ENCODE measurements around the gene MEOX1. TPM values are rescaled to one million over a fixed set of nuclear protein-coding genes. Genes with fewer than 3 reads are reported as not detected.
A peak's percentile ranks its signal among the peaks of the same experiment; 100 is the strongest.

The MEOX1 gene
- total and polyA plus RNA-seq, 2 of the 8 experiments (the other 6 are each of a cell fraction or from before 2014, with no cell fraction given) = not detected

GRCh38 chr17:43645450-43645764 lies 16.3 kb downstream of the MEOX1 start:
- Histone ChIP-seq H3K27me3 (replicated peaks in 1 of 4; ENCODE audit: control insufficient read depth in 3 of 4, extremely low read depth in 1 of 4, insufficient read depth in 3 of 4, low read length in 3 of 4) (peaks cover 0 to 20% (median 6%) of the 10 kb centered on the region in 4 experiments; a peak in 4 of 7 replicates), H3K79me2 (ENCODE audit: control insufficient read depth in 1 of 2, insufficient read depth in 2 of 2, low read length in 2 of 2) (no peaks in the 10 kb centered on the region), H3K4me1 (replicated peaks in 1 of 4; ENCODE audit: control insufficient read depth in 3 of 4, insufficient read depth in 4 of 4, low read length in 3 of 4) (peaks cover 0 to 8% (median 2%) of the 10 kb centered on the region in 4 experiments; a peak in 3 of 7 replicates), H3K23ac (ENCODE audit: insufficient read length) (no peak overlapping the region), H4K91ac (replicated peaks; ENCODE audit: insufficient read length, low read length) (no peak overlapping the region), H3K9me3 (ENCODE audit: insufficient read depth in 2 of 2, low read depth in 1 of 2, low read length in 1 of 2) (no peaks in the 10 kb centered on the region), H3K23me2 (ENCODE audit: low read depth, low read length) (peaks cover 3% of the 10 kb centered on the region; the same call in 1 of the 2 replicates), H3K4me2 (ENCODE audit: insufficient read depth in 1 of 2, low read depth in 2 of 2, low read length in 2 of 2) (peak overlapping the region; percentile 49 to 72), H3K4me3 (ENCODE audit: extremely low read depth in 1 of 4, insufficient read depth in 2 of 4, low read depth in 3 of 4, low read length in 4 of 4) (peak overlapping the region in 3 of 4 experiments; percentile 26 to 71 (median 45); a peak in 3 of 8 replicates), H2BK5ac (ENCODE audit: low read depth, low read length) (no peak overlapping the region), H4K5ac (ENCODE audit: insufficient read length, low read depth, low read length) (no peak overlapping the region), H2BK12ac (ENCODE audit: low read depth, low read length) (peak overlapping the region; percentile 27; the same call in 1 of the 2 replicates), H3K36me3 (ENCODE audit: control insufficient read depth in 2 of 4, insufficient read depth in 4 of 4, low read length in 3 of 4) (no peaks in the 10 kb centered on the region), H2BK120ac (replicated peaks; ENCODE audit: low read depth, low read length) (no peak overlapping the region), H3K14ac (ENCODE audit: insufficient read length) (no peak overlapping the region), H2BK15ac (ENCODE audit: low read length) (no peak overlapping the region), H3K27ac (ENCODE audit: low read depth, low read length) (no peak overlapping the region), H3K18ac (ENCODE audit: extremely low read depth, low read length) (no peak overlapping the region), H3K9ac (replicated peaks in 1 of 4; ENCODE audit: extremely low read depth in 1 of 4, low read depth in 3 of 4, low read length in 3 of 4) (no peak overlapping the region), H3K4ac (replicated peaks; ENCODE audit: insufficient read length, low read depth, low read length) (no peak overlapping the region), H4K20me1 (replicated peaks in 1 of 2; ENCODE audit: control insufficient read depth in 1 of 2, insufficient read depth in 2 of 2, low read length in 2 of 2) (no peaks in the 10 kb centered on the region), H4K8ac (ENCODE audit: extremely low read depth, insufficient read depth, low read length) (no peak overlapping the region), H2BK20ac (ENCODE audit: low read length) (no peak overlapping the region), H3K56ac (replicated peaks; ENCODE audit: insufficient read length, low read depth, low read length) (no peak overlapping the region), H2AFZ (ENCODE audit: low read length) (0 out of 2 replicates have a peak overlapping the region, but pooled peaks have one; percentile 79), H3K79me1 (ENCODE audit: low read depth, low read length) (no peaks in the 10 kb centered on the region), H2AK5ac (ENCODE audit: low read depth, low read length) (no peak overlapping the region)
- POLR2A ChIA-PET (ENCODE audit: partially characterized antibody) = interaction anchor here (1.1 to 1.5 kb wide), 2 partner anchors 69 to 101 kb away, joined by 3 read pairs; no protein-coding TSS in a partner anchor
- 71% methylated on average over 16 of the region's 16 CpGs; no CpG with 5 or more reads in 1 of the 2 experiments for WGBS, 2 experiments (ENCODE audit: extremely low coverage in 1 of 2, insufficient coverage in 1 of 2, insufficient read length in 1 of 2, insufficient replicate concordance in 2 of 2, low coverage in 1 of 2, low lambda C conversion rate in 2 of 2, missing lambda C conversion rate in 1 of 2)
- CTCF ChIA-PET (ENCODE audit: partially characterized antibody) = interaction anchor here (0.8 to 1.0 kb wide), 4 partner anchors 17 to 69 kb away, joined by 3 read pairs; no protein-coding TSS in a partner anchor
- FAIRE-seq = no peak
- no peak for DNase-seq (ENCODE audit: low read depth in 1 of 2, low spot score in 2 of 2)
- no peak for TF ChIP-seq BCL11A (IDR thresholded peaks at IDR 0.05; ENCODE audit: low read depth in 2 of 2, low read length in 2 of 2)
- no peak for TF ChIP-seq RFX5 (IDR thresholded peaks at IDR 0.05; ENCODE audit: borderline replicate concordance, low read depth, low read length)
- TF ChIP-seq EP300 (IDR thresholded peaks at IDR 0.05; ENCODE audit: borderline replicate concordance in 1 of 2, low read depth in 2 of 2, low read length in 2 of 2) = no peak
- TF ChIP-seq POLR2A (IDR thresholded peaks at IDR 0.05; ENCODE audit: control extremely low read depth in 1 of 2, low read depth in 2 of 2, low read length in 2 of 2) = no peak
- no peak for TF ChIP-seq KDM1A (IDR thresholded peaks at IDR 0.05; ENCODE audit: borderline replicate concordance, low read length)
- no peak for TF ChIP-seq CTBP2 (IDR thresholded peaks at IDR 0.05; ENCODE audit: borderline replicate concordance, insufficient read depth, insufficient read length, low read length)
- no peak for TF ChIP-seq TAF7 (optimal IDR thresholded peaks at IDR 0.05; ENCODE audit: borderline replicate concordance, low read depth, low read length)
- TF ChIP-seq GABPA (IDR thresholded peaks at IDR 0.05; ENCODE audit: borderline replicate concordance, insufficient read depth, low read length) = no peak
- no peak for TF ChIP-seq MAFK (IDR thresholded peaks at IDR 0.05; ENCODE audit: low read depth, low read length)
- TF ChIP-seq SP1 (IDR thresholded peaks at IDR 0.05; ENCODE audit: low read depth, low read length) = no peak
- TF ChIP-seq USF2 (IDR thresholded peaks at IDR 0.05; ENCODE audit: low read length) = no peak
- no peak for TF ChIP-seq TAF1 (IDR thresholded peaks at IDR 0.05; ENCODE audit: low read depth, low read length)
- no peak for TF ChIP-seq MAX (IDR thresholded peaks at IDR 0.05)
